OCI-M2 (cell line): ENCODE measurements around the gene PTBP3.
"Not testable (repeated sequence)": the region's sequence is repeated elsewhere in the genome, so short reads cannot be mapped to it uniquely, and the experiment has no call there.

Experiments used
- DNase-seq: peaks from one replicate; lab custom pipeline; 2025; ENCODE audit not compliant: unreplicated experiment; lab: John Stamatoyannopoulos, UW

Gene PTBP3

GRCh38 chr9:112325127-112325526 is 8.3 kb downstream of the PTBP3 start:
- DNase-seq: no peak

GRCh38 chr9:112323378-112323854 is 10.0 kb downstream of the PTBP3 start:
- no peak for DNase-seq

DNA sequence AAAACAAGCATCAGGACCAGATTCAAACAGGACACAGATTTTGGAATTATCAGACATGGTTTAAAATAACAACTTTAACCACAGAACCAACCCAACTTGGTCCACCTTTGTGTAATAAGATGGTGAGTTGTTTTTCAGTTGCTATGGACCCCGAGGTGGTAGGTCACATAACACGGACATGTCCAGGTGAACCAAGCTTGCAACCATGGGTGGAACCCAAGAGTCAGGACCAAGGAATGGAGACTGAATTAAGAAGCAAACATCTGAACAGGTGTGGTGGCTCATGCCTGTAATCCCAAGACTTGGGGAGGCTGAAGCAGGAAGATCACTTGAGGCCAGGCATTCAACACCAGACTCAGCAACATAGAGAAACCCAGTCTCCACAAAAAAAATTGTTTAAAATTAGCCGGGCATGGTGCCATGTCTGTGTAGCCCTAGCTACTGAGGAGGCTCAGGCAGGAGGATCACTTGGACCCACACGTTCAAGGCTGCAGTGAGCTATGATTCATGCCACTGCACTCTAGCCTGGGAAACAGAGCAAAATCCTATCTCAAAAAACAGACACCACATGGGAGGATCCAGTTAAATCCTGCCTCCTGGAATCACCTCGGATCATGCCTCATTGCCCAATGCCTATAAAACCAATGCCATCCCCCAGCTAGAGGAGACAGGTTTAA is 10.6 kb downstream of the PTBP3 start:
- DNase-seq: no peak

GRCh38 chr9:112316258-112316943 is 17.0 kb downstream of the PTBP3 start:
- DNase-seq: no peak

GRCh38 chr9:112315331-112316257 is 17.8 kb downstream of the PTBP3 start:
- DNase-seq: no peak

DNA sequence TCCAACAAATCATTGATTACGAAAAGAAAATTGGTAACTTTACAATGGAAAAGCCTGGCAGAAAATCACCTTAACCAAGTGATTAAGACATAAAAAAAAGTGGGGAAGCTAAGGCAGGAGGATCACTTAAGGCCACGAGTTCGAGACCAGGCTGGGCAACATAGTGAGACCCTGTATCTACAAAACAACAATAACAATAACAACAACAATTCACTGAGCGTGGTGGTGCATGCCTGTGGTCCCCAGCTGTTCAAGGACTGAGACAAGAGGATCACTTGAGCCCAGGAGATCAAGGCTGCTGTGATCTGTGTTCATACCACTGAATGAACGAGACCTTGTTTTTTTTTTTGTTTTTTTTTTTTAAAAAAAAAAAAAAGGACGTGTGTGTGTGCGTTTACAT is 21.3 kb downstream of the PTBP3 start:
- DNase-seq: no peak

DNA sequence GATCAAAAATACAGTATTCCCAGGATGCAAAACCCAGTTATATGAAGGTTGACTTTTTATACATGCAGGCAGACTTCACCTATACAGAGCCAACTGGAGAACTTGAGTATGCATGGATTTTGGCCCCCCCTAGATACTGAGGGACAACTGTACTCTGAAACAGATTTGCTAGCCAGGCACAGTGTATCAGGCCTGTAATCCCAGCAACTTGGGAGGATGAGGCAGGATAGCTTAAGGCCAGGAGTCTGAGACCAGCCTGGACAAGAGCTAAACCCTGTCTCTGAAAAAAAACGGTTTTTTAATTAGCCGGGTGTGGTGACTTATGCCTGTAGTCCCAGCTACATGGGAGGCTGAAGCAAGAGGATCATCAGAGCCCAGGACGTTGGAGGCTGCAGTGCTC is 21.9 kb downstream of the PTBP3 start:
- DNase-seq: no peak

DNA sequence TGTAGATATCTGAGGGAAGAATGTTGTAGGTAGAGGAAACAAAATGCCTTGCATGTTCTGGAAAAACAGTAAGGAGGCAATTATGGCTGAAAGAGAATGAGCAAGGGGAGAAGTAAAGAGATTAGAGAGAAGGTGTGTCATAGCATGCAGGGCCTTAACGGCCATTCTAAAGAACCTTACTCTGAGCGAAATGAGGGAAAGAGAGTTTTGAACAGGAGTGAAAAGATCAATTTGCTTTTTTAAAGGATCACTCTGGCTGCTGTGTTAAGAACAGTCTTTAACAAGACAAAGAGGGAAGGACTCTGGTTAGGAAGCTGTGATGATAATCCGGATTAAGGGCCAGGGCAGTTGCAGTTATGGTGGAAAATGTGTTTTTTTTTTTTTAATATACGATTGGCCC is 22.6 kb downstream of the PTBP3 start:
- no peak for DNase-seq

GRCh38 chr9:112308588-112308987 is 24.8 kb downstream of the PTBP3 start:
- no peak for DNase-seq

DNA sequence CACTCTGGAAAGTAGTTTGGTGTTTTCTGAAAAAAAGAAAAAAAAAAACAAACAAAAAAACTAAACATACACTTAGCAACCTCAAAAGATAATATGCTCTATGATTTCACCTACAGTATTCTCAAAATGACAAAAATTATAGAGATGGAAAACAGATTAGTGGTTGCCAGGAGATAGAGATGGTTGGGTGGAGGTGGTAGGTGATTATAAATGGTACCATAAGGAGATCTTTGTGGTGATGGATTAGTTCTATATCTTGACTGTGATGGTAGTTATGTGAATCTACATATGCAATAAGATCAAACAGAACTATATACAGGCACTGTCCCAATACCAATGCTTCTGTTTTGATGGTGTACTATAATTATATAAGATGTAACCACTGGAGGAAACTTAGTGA is 32.0 kb downstream of the PTBP3 start:
- DNase-seq: no peak

DNA sequence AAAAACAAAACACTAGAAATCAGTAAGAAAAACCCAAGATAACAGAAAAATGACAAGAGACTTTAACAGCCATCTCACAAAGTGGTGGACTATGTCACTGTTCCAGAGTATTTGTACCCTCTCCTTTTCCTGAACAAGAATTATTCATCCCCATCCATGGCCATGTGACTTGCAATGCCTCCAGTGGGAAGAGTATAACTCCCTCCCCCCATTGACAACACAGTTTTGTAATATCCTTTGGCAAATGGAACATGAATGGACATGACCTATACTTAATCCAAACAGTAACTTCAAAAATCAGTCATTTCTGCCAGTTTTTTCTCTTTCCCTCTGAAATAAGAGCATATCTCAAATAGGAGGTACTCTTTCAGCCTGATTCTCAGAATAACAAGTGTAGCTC is 33.9 kb downstream of the PTBP3 start:
- no peak for DNase-seq

GRCh38 chr9:112296929-112297328 is 36.5 kb downstream of the PTBP3 start:
- DNase-seq: no peak

DNA sequence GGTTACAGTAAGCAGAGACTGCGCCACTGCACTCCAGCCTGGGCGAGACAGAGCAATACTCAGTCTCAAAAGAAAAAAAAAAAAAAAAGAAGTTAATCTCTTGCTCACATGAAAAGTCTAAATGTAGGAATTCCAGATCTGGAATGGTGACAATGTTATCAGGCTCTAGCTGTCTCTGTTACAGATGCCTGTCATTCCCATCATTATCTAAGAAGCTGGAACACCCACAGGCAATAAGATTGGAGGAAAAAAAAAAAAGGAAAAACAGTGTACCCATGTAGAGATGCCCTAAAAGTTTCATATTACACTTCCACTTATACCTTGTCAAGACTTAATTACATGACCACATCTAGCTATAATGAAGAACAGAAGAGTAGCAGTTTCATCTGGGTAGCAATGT is 38.2 kb downstream of the PTBP3 start:
- no peak for DNase-seq

GRCh38 chr9:112288029-112288428 is 45.4 kb downstream of the PTBP3 start:
- no peak for DNase-seq

- no peak for DNase-seq
Observed at GRCh38 chr9:112286926-112287325, 46.5 kb downstream of the PTBP3 start.

GRCh38 chr9:112285056-112285455 is 48.4 kb downstream of the PTBP3 start:
- DNase-seq: no peak

GRCh38 chr9:112283582-112284253 is 49.7 kb downstream of the PTBP3 start:
- DNase-seq: no peak

DNA sequence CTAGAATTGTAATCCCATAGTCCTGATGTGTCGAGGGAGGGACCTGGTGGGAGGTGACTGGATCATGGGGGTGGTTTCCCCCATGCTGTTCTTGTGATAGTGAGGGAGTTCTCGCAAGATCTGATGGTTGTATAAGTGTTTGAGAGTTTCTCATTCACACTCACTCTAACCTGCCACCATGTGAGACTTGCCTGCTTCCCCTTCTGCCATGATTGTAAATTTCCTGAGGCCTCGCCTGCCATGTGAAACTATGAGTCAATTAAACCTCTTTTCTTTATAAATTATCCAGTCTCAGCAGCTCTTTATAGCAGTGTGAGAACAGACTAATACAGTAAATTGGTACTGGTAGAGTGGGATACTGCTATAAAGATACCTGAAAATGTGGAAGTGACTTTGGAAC is 50.6 kb downstream of the PTBP3 start:
- not testable (repeated sequence) for DNase-seq

DNA sequence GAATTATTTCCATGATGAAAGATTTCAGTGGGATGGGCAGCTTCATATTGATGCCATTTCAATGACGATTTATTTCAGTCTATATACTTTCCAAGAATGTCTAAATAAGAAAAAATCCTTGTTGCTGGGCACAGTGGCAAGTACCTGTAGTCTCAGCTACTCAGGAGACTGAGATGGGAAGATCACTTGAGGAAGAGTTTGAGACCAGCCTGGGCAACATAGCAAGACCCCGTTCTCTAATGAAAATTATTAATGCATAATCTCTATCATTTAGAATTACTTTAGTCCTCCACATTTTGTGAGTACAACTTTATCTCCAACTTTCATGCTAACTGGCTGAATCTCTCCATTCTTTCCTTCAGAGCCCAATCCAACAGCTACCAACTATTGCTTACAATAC is 52.5 kb downstream of the PTBP3 start:
- DNase-seq: no peak

DNA sequence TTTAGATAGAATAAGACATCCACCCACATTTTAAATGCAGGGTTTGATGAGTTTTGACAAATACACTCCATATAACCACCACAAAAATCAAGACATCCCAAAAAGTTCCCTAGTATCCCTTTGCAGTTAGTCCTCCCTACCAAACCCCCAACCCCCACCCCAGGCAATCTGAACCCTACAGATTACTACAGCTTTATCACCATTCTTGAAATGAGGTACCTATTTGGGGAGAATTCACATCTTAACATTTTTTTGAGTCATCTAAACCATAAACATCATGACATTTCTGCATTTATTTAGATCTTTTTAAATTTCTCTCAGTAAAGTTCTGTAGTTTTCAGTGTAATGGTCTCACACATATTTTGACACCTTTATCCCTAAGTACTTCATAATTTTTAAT is 53.9 kb downstream of the PTBP3 start:
- no peak for DNase-seq

GRCh38 chr9:112278152-112278551 is 55.3 kb downstream of the PTBP3 start:
- DNase-seq: no peak
